ENCODE measurements around the gene ITGA2B. TPM values are rescaled to one million over a fixed set of nuclear protein-coding genes. Genes with fewer than 3 reads are reported as not detected.

ITGA2B gene
- total and polyA plus RNA-seq, 10 of the 15 experiments (the other 5 are each of a cell fraction or from before 2014, with no cell fraction given): 0.04 to 0.51 (median 0.21) TPM; not detected in 1

DNA sequence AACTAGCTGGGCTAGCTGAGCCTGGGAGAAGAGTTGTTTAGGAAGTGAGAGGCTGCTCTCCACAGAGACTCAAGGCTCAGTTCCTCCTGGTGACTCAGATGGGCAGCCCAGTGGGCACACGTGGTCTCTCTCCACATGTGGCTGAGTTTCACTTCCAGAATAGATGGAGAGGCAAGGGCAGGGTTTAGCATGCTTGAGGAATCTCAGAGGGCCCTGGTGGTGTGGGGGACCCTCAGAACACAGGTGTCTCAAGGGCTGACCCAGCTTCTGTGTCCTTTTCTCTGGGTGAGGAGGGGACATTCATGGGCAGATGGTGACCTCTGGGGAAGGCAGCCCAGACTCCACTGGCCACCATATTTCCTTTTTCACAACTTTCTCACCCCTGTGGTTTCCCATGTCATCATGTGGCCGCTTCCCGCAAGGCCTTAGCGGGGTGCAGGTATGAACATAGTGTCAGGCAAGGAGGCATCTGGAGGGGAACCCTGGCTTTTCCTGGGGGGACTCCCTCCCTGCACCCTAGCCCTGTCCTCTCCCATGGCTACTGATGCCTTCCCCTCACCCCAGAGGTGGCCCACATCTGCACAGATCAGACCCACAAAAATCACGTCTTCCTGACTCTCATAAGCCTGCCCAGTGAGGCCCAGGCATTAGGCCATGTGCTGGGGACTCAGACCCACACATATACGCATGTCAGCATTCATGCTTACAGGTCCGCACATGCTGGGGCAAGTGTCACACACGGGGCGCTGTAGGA is 41.0 kb downstream of the ITGA2B start (continued):
- TF ChIP-seq CHD2 (IDR thresholded peaks at IDR 0.05; ENCODE audit: borderline replicate concordance, low read depth, low read length) (peak; percentile 59; the same call in 1 of the 2 replicates), RAD51 (IDR thresholded peaks at IDR 0.05) (peak; percentile 94), POLR2AphosphoS2 (IDR thresholded peaks at IDR 0.05; ENCODE audit: low read depth, low read length) (no peak), PAX8 (IDR thresholded peaks at IDR 0.05) (no peak), FOXK2 (IDR thresholded peaks at IDR 0.05) (peak; percentile 35; the same call in 1 of the 2 replicates), HCFC1 (IDR thresholded peaks at IDR 0.05; ENCODE audit: low read length) (no peak), ZNF217 (IDR thresholded peaks at IDR 0.05) (no peak), POLR2A (IDR thresholded peaks at IDR 0.05; ENCODE audit: low read depth, low read length) (peak; percentile 62), NRF1 (conservative IDR thresholded peaks at IDR 0.05; ENCODE audit: low read depth, low read length) (no peak), TCF3 (IDR thresholded peaks at IDR 0.05; ENCODE audit: borderline replicate concordance, insufficient read depth, low read depth, low read length) (peak; percentile 85), NFYA (IDR thresholded peaks at IDR 0.05; ENCODE audit: borderline replicate concordance, low read depth, low read length) (no peak), ZZZ3 (IDR thresholded peaks at IDR 0.05; ENCODE audit: control insufficient read depth, insufficient read length, low read depth) (no peak), EP300 (IDR thresholded peaks at IDR 0.05; ENCODE audit: borderline replicate concordance in 1 of 2, control insufficient read depth in 1 of 2, low read depth in 2 of 2, low read length in 2 of 2) (peak; percentile 53 to 94), NR2C1 (IDR thresholded peaks at IDR 0.05) (no peak), BMI1 (IDR thresholded peaks at IDR 0.05; ENCODE audit: borderline replicate concordance) (peak; percentile 64; the same call in 1 of the 2 replicates), HDAC2 (IDR thresholded peaks at IDR 0.05) (no peak), ESRRA (IDR thresholded peaks at IDR 0.05; ENCODE audit: low read length) (0 out of 2 replicates have a peak, but pooled peaks have one; percentile 47), SPI1 (IDR thresholded peaks at IDR 0.05; ENCODE audit: borderline replicate concordance, insufficient read depth, low read depth, low read length) (peak; percentile 98), DPF2 (IDR thresholded peaks at IDR 0.05) (peak; percentile 98), SREBF2 (IDR thresholded peaks at IDR 0.05; ENCODE audit: low read length) (no peak), KDM1A (IDR thresholded peaks at IDR 0.05; ENCODE audit: borderline replicate concordance) (no peak)
- TF ChIP-seq, protein P1, sequence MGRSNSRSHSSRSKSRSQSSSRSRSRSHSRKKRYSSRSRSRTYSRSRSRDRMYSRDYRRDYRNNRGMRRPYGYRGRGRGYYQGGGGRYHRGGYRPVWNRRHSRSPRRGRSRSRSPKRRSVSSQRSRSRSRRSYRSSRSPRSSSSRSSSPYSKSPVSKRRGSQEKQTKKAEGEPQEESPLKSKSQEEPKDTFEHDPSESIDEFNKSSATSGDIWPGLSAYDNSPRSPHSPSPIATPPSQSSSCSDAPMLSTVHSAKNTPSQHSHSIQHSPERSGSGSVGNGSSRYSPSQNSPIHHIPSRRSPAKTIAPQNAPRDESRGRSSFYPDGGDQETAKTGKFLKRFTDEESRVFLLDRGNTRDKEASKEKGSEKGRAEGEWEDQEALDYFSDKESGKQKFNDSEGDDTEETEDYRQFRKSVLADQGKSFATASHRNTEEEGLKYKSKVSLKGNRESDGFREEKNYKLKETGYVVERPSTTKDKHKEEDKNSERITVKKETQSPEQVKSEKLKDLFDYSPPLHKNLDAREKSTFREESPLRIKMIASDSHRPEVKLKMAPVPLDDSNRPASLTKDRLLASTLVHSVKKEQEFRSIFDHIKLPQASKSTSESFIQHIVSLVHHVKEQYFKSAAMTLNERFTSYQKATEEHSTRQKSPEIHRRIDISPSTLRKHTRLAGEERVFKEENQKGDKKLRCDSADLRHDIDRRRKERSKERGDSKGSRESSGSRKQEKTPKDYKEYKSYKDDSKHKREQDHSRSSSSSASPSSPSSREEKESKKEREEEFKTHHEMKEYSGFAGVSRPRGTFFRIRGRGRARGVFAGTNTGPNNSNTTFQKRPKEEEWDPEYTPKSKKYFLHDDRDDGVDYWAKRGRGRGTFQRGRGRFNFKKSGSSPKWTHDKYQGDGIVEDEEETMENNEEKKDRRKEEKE (IDR thresholded peaks at IDR 0.05): no peak
- TF ChIP-seq, protein P2, sequence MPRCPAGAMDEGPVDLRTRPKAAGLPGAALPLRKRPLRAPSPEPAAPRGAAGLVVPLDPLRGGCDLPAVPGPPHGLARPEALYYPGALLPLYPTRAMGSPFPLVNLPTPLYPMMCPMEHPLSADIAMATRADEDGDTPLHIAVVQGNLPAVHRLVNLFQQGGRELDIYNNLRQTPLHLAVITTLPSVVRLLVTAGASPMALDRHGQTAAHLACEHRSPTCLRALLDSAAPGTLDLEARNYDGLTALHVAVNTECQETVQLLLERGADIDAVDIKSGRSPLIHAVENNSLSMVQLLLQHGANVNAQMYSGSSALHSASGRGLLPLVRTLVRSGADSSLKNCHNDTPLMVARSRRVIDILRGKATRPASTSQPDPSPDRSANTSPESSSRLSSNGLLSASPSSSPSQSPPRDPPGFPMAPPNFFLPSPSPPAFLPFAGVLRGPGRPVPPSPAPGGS (IDR thresholded peaks at IDR 0.05; ENCODE audit: borderline replicate concordance, insufficient read depth, low read depth, low read length, poor library complexity, severe bottlenecking): peak; percentile 83
- TF ChIP-seq, protein P3, sequence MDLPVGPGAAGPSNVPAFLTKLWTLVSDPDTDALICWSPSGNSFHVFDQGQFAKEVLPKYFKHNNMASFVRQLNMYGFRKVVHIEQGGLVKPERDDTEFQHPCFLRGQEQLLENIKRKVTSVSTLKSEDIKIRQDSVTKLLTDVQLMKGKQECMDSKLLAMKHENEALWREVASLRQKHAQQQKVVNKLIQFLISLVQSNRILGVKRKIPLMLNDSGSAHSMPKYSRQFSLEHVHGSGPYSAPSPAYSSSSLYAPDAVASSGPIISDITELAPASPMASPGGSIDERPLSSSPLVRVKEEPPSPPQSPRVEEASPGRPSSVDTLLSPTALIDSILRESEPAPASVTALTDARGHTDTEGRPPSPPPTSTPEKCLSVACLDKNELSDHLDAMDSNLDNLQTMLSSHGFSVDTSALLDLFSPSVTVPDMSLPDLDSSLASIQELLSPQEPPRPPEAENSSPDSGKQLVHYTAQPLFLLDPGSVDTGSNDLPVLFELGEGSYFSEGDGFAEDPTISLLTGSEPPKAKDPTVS (IDR thresholded peaks at IDR 0.05; ENCODE audit: low read depth, low read length): no peak

Data from GM12878 (cell line).